Measurements from ENCODE around the gene ADGRE3.
"Not testable (repeated sequence)": the region's sequence is repeated elsewhere in the genome, so short reads cannot be mapped to it uniquely, and the experiment has no call there.

Gene ADGRE3

GRCh38 chr19:14629557-14629956, 45.1 kb downstream of the ADGRE3 start:
- H3K4me3 ChIP-seq (ENCODE audit: low read depth, low read length): no peak overlapping the region
- H3K27ac ChIP-seq (ENCODE audit: low read depth, low read length): no peak overlapping the region
- H3K9ac ChIP-seq (ENCODE audit: low read length): no peak overlapping the region
- no peaks in the 10 kb centered on the region for H3K4me1 ChIP-seq (ENCODE audit: control insufficient read depth, insufficient read depth, low read length)
- no peaks in the 10 kb centered on the region for H3K36me3 ChIP-seq (ENCODE audit: control insufficient read depth, insufficient read depth, low read length)
- peaks cover 6% of the 10 kb centered on the region for H3K9me3 ChIP-seq (ENCODE audit: control insufficient read depth, insufficient read depth, low read depth, low read length)
- H3K27me3 ChIP-seq (ENCODE audit: control insufficient read depth, insufficient read depth, low read length): no peaks in the 10 kb centered on the region

GRCh38 chr19:14624491-14624890, 50.2 kb downstream of the ADGRE3 start:
- H3K27me3 ChIP-seq (ENCODE audit: control insufficient read depth, insufficient read depth, low read length); H3K4me1 ChIP-seq (ENCODE audit: control insufficient read depth, insufficient read depth, low read length); H3K36me3 ChIP-seq (ENCODE audit: control insufficient read depth, insufficient read depth, low read length); H3K9ac ChIP-seq (ENCODE audit: low read length); H3K27ac ChIP-seq (ENCODE audit: low read depth, low read length); H3K4me3 ChIP-seq (ENCODE audit: low read depth, low read length); H3K9me3 ChIP-seq (ENCODE audit: control insufficient read depth, insufficient read depth, low read depth, low read length): not testable (repeated sequence)

- H3K27ac ChIP-seq (ENCODE audit: low read depth, low read length): no peak overlapping the region
- H3K36me3 ChIP-seq (ENCODE audit: control insufficient read depth, insufficient read depth, low read length): no peaks in the 10 kb centered on the region
- H3K4me3 ChIP-seq (ENCODE audit: low read depth, low read length): no peak overlapping the region
- no peak overlapping the region for H3K9ac ChIP-seq (ENCODE audit: low read length)
- H3K4me1 ChIP-seq (ENCODE audit: control insufficient read depth, insufficient read depth, low read length): no peaks in the 10 kb centered on the region
- H3K9me3 ChIP-seq (ENCODE audit: control insufficient read depth, insufficient read depth, low read depth, low read length): peaks cover 10% of the 10 kb centered on the region; the same call in 1 of the 2 replicates
- H3K27me3 ChIP-seq (ENCODE audit: control insufficient read depth, insufficient read depth, low read length): no peaks in the 10 kb centered on the region
Measured at GRCh38 chr19:14619404-14619803, 55.2 kb downstream of the ADGRE3 start.

- Histone ChIP-seq H3K36me3 (ENCODE audit: control insufficient read depth, insufficient read depth, low read length) (no peaks in the 10 kb centered on the region), H3K9me3 (ENCODE audit: control insufficient read depth, insufficient read depth, low read depth, low read length) (peaks cover 10% of the 10 kb centered on the region), H3K27ac (ENCODE audit: low read depth, low read length) (no peak overlapping the region), H3K4me3 (ENCODE audit: low read depth, low read length) (no peak overlapping the region), H3K27me3 (ENCODE audit: control insufficient read depth, insufficient read depth, low read length) (no peaks in the 10 kb centered on the region), H3K9ac (ENCODE audit: low read length) (no peak overlapping the region), H3K4me1 (ENCODE audit: control insufficient read depth, insufficient read depth, low read length) (no peaks in the 10 kb centered on the region)
Measured at GRCh38 chr19:14616407-14616806, 58.2 kb downstream of the ADGRE3 start.

- H3K36me3 ChIP-seq (ENCODE audit: control insufficient read depth, insufficient read depth, low read length): no peaks in the 10 kb centered on the region
Measured at GRCh38 chr19:14615623-14616022, 59.0 kb downstream of the ADGRE3 start.

GRCh38 chr19:14614099-14614412, 60.6 kb downstream of the ADGRE3 start:
- H3K9me3 ChIP-seq (ENCODE audit: control insufficient read depth, insufficient read depth, low read depth, low read length): peaks cover 4% of the 10 kb centered on the region
- H3K27me3 ChIP-seq (ENCODE audit: control insufficient read depth, insufficient read depth, low read length): no peaks in the 10 kb centered on the region
- H3K9ac ChIP-seq (ENCODE audit: low read length): no peak overlapping the region
- H3K4me1 ChIP-seq (ENCODE audit: control insufficient read depth, insufficient read depth, low read length): no peaks in the 10 kb centered on the region
- H3K36me3 ChIP-seq (ENCODE audit: control insufficient read depth, insufficient read depth, low read length): no peaks in the 10 kb centered on the region
- H3K4me3 ChIP-seq (ENCODE audit: low read depth, low read length): no peak overlapping the region
- no peak overlapping the region for H3K27ac ChIP-seq (ENCODE audit: low read depth, low read length)

More at GRCh38 chr19:14615623-14616022, 59.0 kb downstream of the ADGRE3 start:
- H3K27me3 ChIP-seq (ENCODE audit: control insufficient read depth, insufficient read depth, low read length): no peaks in the 10 kb centered on the region
- no peak overlapping the region for H3K4me3 ChIP-seq (ENCODE audit: low read depth, low read length)
- no peak overlapping the region for H3K9ac ChIP-seq (ENCODE audit: low read length)
- no peak overlapping the region for H3K27ac ChIP-seq (ENCODE audit: low read depth, low read length)
- no peaks in the 10 kb centered on the region for H3K4me1 ChIP-seq (ENCODE audit: control insufficient read depth, insufficient read depth, low read length)
- H3K9me3 ChIP-seq (ENCODE audit: control insufficient read depth, insufficient read depth, low read depth, low read length): peaks cover 10% of the 10 kb centered on the region

- not testable (repeated sequence) for H3K9ac ChIP-seq (ENCODE audit: low read length); H3K4me1 ChIP-seq (ENCODE audit: control insufficient read depth, insufficient read depth, low read length); H3K4me3 ChIP-seq (ENCODE audit: low read depth, low read length); H3K27ac ChIP-seq (ENCODE audit: low read depth, low read length); H3K9me3 ChIP-seq (ENCODE audit: control insufficient read depth, insufficient read depth, low read depth, low read length); H3K27me3 ChIP-seq (ENCODE audit: control insufficient read depth, insufficient read depth, low read length); H3K36me3 ChIP-seq (ENCODE audit: control insufficient read depth, insufficient read depth, low read length)
Measured at GRCh38 chr19:14613399-14614098, 61.1 kb downstream of the ADGRE3 start.

- Histone ChIP-seq H3K9ac (ENCODE audit: low read length) (no peak overlapping the region), H3K9me3 (ENCODE audit: control insufficient read depth, insufficient read depth, low read depth, low read length) (no peaks in the 10 kb centered on the region; the same call in 1 of the 2 replicates), H3K27ac (ENCODE audit: low read depth, low read length) (no peak overlapping the region), H3K36me3 (ENCODE audit: control insufficient read depth, insufficient read depth, low read length) (no peaks in the 10 kb centered on the region), H3K27me3 (ENCODE audit: control insufficient read depth, insufficient read depth, low read length) (no peaks in the 10 kb centered on the region), H3K4me3 (ENCODE audit: low read depth, low read length) (no peak overlapping the region), H3K4me1 (ENCODE audit: control insufficient read depth, insufficient read depth, low read length) (no peaks in the 10 kb centered on the region)
Measured at GRCh38 chr19:14612657-14613056, 62.0 kb downstream of the ADGRE3 start.

GRCh38 chr19:14612242-14612641, 62.4 kb downstream of the ADGRE3 start:
- not testable (repeated sequence) for H3K9ac ChIP-seq (ENCODE audit: low read length); H3K4me3 ChIP-seq (ENCODE audit: low read depth, low read length); H3K27ac ChIP-seq (ENCODE audit: low read depth, low read length); H3K27me3 ChIP-seq (ENCODE audit: control insufficient read depth, insufficient read depth, low read length); H3K4me1 ChIP-seq (ENCODE audit: control insufficient read depth, insufficient read depth, low read length); H3K9me3 ChIP-seq (ENCODE audit: control insufficient read depth, insufficient read depth, low read depth, low read length); H3K36me3 ChIP-seq (ENCODE audit: control insufficient read depth, insufficient read depth, low read length)

- H3K27me3 ChIP-seq (ENCODE audit: control insufficient read depth, insufficient read depth, low read length): no peaks in the 10 kb centered on the region
- H3K27ac ChIP-seq (ENCODE audit: low read depth, low read length): no peak overlapping the region
- no peaks in the 10 kb centered on the region; the same call in 1 of the 2 replicates for H3K9me3 ChIP-seq (ENCODE audit: control insufficient read depth, insufficient read depth, low read depth, low read length)
- H3K36me3 ChIP-seq (ENCODE audit: control insufficient read depth, insufficient read depth, low read length): no peaks in the 10 kb centered on the region
- H3K4me3 ChIP-seq (ENCODE audit: low read depth, low read length): no peak overlapping the region
- H3K9ac ChIP-seq (ENCODE audit: low read length): no peak overlapping the region
- no peaks in the 10 kb centered on the region for H3K4me1 ChIP-seq (ENCODE audit: control insufficient read depth, insufficient read depth, low read length)
Measured at GRCh38 chr19:14611051-14611450, 63.6 kb downstream of the ADGRE3 start.

GRCh38 chr19:14606627-14607026, 68.0 kb downstream of the ADGRE3 start:
- H3K4me3 ChIP-seq (ENCODE audit: low read depth, low read length): no peak overlapping the region
- H3K9me3 ChIP-seq (ENCODE audit: control insufficient read depth, insufficient read depth, low read depth, low read length): peaks cover 4% of the 10 kb centered on the region; the same call in 1 of the 2 replicates
- H3K27ac ChIP-seq (ENCODE audit: low read depth, low read length): no peak overlapping the region
- no peaks in the 10 kb centered on the region for H3K4me1 ChIP-seq (ENCODE audit: control insufficient read depth, insufficient read depth, low read length)
- H3K27me3 ChIP-seq (ENCODE audit: control insufficient read depth, insufficient read depth, low read length): no peaks in the 10 kb centered on the region
- no peak overlapping the region for H3K9ac ChIP-seq (ENCODE audit: low read length)
- no peaks in the 10 kb centered on the region for H3K36me3 ChIP-seq (ENCODE audit: control insufficient read depth, insufficient read depth, low read length)

Measured in HUES6 (cell line).